Activated B cell treated with CpG ODN at 0.5 μM for 24 hours (primary cell): ENCODE results near the gene MED10. TPM values are rescaled to one million over a fixed set of nuclear protein-coding genes. Genes with fewer than 3 reads are reported as not detected.

Experiments
- ATAC-seq: fragments of 200-7000 bp; cut with Tn5 transposase; one replicate; pipeline ENCODE4 v1.10.0; 2021; ENCODE audit warnings: low read depth, mild to moderate bottlenecking, moderate library complexity
- CTCF ChIA-PET: fragments of 350-600 bp; sonication (Branson Sonifier 250); formaldehyde crosslinking; loops from one replicate; lab custom pipeline; 2021; ENCODE audit warnings: antibody characterized with exemption; lab: Charles Lee
- POLR2A ChIA-PET: fragments of 350-600 bp; sonication (Branson Sonifier 250); formaldehyde crosslinking; loops from one replicate; lab custom pipeline; 2021; ENCODE audit warnings: antibody characterized with exemption; lab: Charles Lee
- DNase-seq: peaks from one replicate; pipeline ENCODE4 v3.0.0; 2022
- H3K27ac Mint-ChIP-seq: one replicate; pipeline ENCODE4 v1.8.0; 2020; ENCODE audit warnings: mixed read lengths
- H3K27me3 Mint-ChIP-seq: one replicate; pipeline ENCODE4 v1.8.0; 2021; ENCODE audit warnings: mixed read lengths
- H3K36me3 Mint-ChIP-seq: one replicate; pipeline ENCODE4 v1.8.0; 2021; ENCODE audit warnings: low read depth, mixed read lengths
- H3K4me1 Mint-ChIP-seq: one replicate; pipeline ENCODE4 v1.8.0; 2021; ENCODE audit warnings: mixed read lengths
- H3K4me3 Mint-ChIP-seq: one replicate; pipeline ENCODE4 v1.8.0; 2020; ENCODE audit warnings: mild to moderate bottlenecking, mixed read lengths
- H3K9me3 Mint-ChIP-seq: one replicate; pipeline ENCODE4 v1.8.0; 2020; ENCODE audit warnings: mixed read lengths
- CTCF ChIP-seq: fragments of 200-600 bp; IDR thresholded peaks from one replicate; pipeline ENCODE4 v1.8.0; 2022; ENCODE audit warnings: antibody characterized with exemption, mild to moderate bottlenecking
- intact Hi-C: fragments of 100-400 bp; cut with micrococcal nuclease; formaldehyde crosslinking; loops from one replicate; pipeline ENCODE4 v1.15.1; 2024
- total RNA-seq: library from RNA; stranded (reverse); gene quantifications from 2 replicates; pipeline ENCODE4 v1.2.3, GENCODE V29; 2022

MED10 gene
- total RNA-seq, 1 donor from 2014 or later, result 47.7 TPM

- Mint-ChIP-seq H3K9me3 (peaks cover 3% of the 10 kb centered on the region), H3K27me3 (peaks cover 32% of the 10 kb centered on the region), H3K36me3 (no peaks in the 10 kb centered on the region), H3K4me1 (peaks cover 5% of the 10 kb centered on the region), H3K27ac (no peak overlapping the region), H3K4me3 (no peak overlapping the region)
- ATAC-seq (no peak), DNase-seq (no peak)
- intact Hi-C loops, result no loop called here
- ChIA-PET POLR2A (no interaction called here), CTCF (no interaction called here)
- TF ChIP-seq CTCF, result no peak
Observed at GRCh38 chr5:6392561-6392960, 14.2 kb upstream of the MED10 start.

- H3K4me3 Mint-ChIP-seq, result no peak overlapping the region
- CTCF ChIA-PET, result no interaction called here
- no peak for DNase-seq
- peaks cover 3% of the 10 kb centered on the region for H3K9me3 Mint-ChIP-seq
- no peak for ATAC-seq
- H3K36me3 Mint-ChIP-seq, result no peaks in the 10 kb centered on the region
- peaks cover 5% of the 10 kb centered on the region for H3K4me1 Mint-ChIP-seq
- peaks cover 28% of the 10 kb centered on the region for H3K27me3 Mint-ChIP-seq
- POLR2A ChIA-PET, result no interaction called here
- no peak for TF ChIP-seq CTCF
- intact Hi-C loops, result no loop called here
- no peak overlapping the region for H3K27ac Mint-ChIP-seq
Observed at GRCh38 chr5:6391151-6391550, 12.8 kb upstream of the MED10 start.

- no peak for DNase-seq
- CTCF ChIA-PET, result no interaction called here
- no peak for TF ChIP-seq CTCF
- intact Hi-C loops, result no loop called here
- POLR2A ChIA-PET, result no interaction called here
- Mint-ChIP-seq H3K9me3 (peaks cover 3% of the 10 kb centered on the region), H3K36me3 (no peaks in the 10 kb centered on the region), H3K4me1 (peaks cover 5% of the 10 kb centered on the region), H3K27me3 (peaks cover 30% of the 10 kb centered on the region), H3K27ac (no peak overlapping the region), H3K4me3 (no peak overlapping the region)
- ATAC-seq, result no peak
Observed at GRCh38 chr5:6389946-6390530, 11.7 kb upstream of the MED10 start.

GRCh38 chr5:6389397-6389796 lies 11.1 kb upstream of the MED10 start:
- peaks cover 32% of the 10 kb centered on the region for H3K27me3 Mint-ChIP-seq
- no peak for ATAC-seq
- H3K36me3 Mint-ChIP-seq, result no peaks in the 10 kb centered on the region
- H3K4me3 Mint-ChIP-seq, result no peak overlapping the region
- TF ChIP-seq CTCF, result no peak
- no peak overlapping the region for H3K27ac Mint-ChIP-seq
- peaks cover 5% of the 10 kb centered on the region for H3K4me1 Mint-ChIP-seq
- intact Hi-C loops, result no loop called here
- peaks cover 3% of the 10 kb centered on the region for H3K9me3 Mint-ChIP-seq
- no peak for DNase-seq
- ChIA-PET CTCF (no interaction called here), POLR2A (no interaction called here)

- intact Hi-C loops, result no loop called here
- Mint-ChIP-seq H3K27me3 (peaks cover 36% of the 10 kb centered on the region), H3K4me3 (no peak overlapping the region), H3K36me3 (no peaks in the 10 kb centered on the region), H3K27ac (no peak overlapping the region), H3K9me3 (peaks cover 3% of the 10 kb centered on the region), H3K4me1 (no peaks in the 10 kb centered on the region)
- POLR2A ChIA-PET, result no interaction called here
- CTCF ChIA-PET, result no interaction called here
- DNase-seq (no peak), ATAC-seq (no peak)
- TF ChIP-seq CTCF, result no peak
Observed at GRCh38 chr5:6387970-6388369, 9.6 kb upstream of the MED10 start.
